OCI-LY3 (cell line): Measurements from ENCODE around the gene SCLY.

ENCODE experiments used
- H2AFZ ChIP-seq: fragments of 200-600, 300-600 bp; shearing (Covaris generic); 2 replicates; pipeline ENCODE4 v1.6.0; 2014; ENCODE audit warnings: antibody characterized with exemption, low read depth, low read length
- H3K27ac ChIP-seq: fragments of 200-600, 300-600 bp; sonication (generic); 2 replicates; pipeline ENCODE4 v1.5.1; 2014; ENCODE audit warnings: mild to moderate bottlenecking, low read length, moderate library complexity, mixed read lengths
- H3K27me3 ChIP-seq: fragments of 200-600, 300-600 bp; sonication (generic); 2 replicates; pipeline ENCODE4 v1.6.1; 2014; ENCODE audit warnings: low read depth, low read length, mixed read lengths
- H3K36me3 ChIP-seq: fragments of 200-600, 300-600 bp; sonication (generic); replicated peaks from 2 replicates; pipeline ENCODE3; 2014; ENCODE audit warnings: low read depth, low read length, mixed read lengths
- H3K4me1 ChIP-seq: fragments of 300-600, 200-600 bp; sonication (generic); 2 replicates; pipeline ENCODE4 v1.6.1; 2014; ENCODE audit warnings: low read length, mixed read lengths
- H3K4me2 ChIP-seq: fragments of 200-600, 300-600 bp; sonication (generic); 2 replicates; pipeline ENCODE4 v1.6.1; 2014; ENCODE audit warnings: low read length, mixed read lengths
- H3K4me3 ChIP-seq: fragments of 300-600, 200-600 bp; sonication (generic); 2 replicates; pipeline ENCODE4 v1.5.1; 2014; ENCODE audit warnings: antibody characterized with exemption, mild to moderate bottlenecking, low read length, moderate library complexity
- H3K79me2 ChIP-seq: fragments of 300-600, 200-600 bp; shearing (Covaris generic); 2 replicates; pipeline ENCODE4 v1.6.1; 2014; ENCODE audit warnings: mild to moderate bottlenecking, low read length, mixed read lengths
- H3K9ac ChIP-seq: fragments of 300-600, 200-600 bp; shearing (Covaris generic); 2 replicates; pipeline ENCODE4 v1.6.0; 2014; ENCODE audit warnings: mild to moderate bottlenecking, low read length, moderate library complexity
- H3K9me3 ChIP-seq: fragments of 200-600, 300-600 bp; shearing (Covaris generic); 2 replicates; pipeline ENCODE4 v1.6.1; 2014; ENCODE audit warnings: low read length, mixed read lengths; ENCODE audit not compliant: insufficient read depth
- H4K20me1 ChIP-seq: fragments of 200-600, 300-600 bp; sonication (generic); 2 replicates; pipeline ENCODE4 v1.6.1; 2016; ENCODE audit warnings: low read length, mixed read lengths; ENCODE audit not compliant: insufficient read depth
- CTCF ChIP-seq: fragments of 200-600, 300-600 bp; sonication (generic); IDR thresholded peaks from 2 replicates; pipeline ENCODE4 v1.5.1; 2014; ENCODE audit warnings: antibody characterized with exemption, low read length, low read depth
- EZH2phosphoT487 ChIP-seq: fragments of 200-600 bp; shearing (Covaris generic); IDR thresholded peaks from 2 replicates; pipeline ENCODE4 v1.6.1; 2018; ENCODE audit warnings: antibody characterized with exemption, mixed run types, low read depth

Gene SCLY

GRCh38 chr2:238067939-238068338, 7.1 kb downstream of the SCLY start:
- Histone ChIP-seq H3K36me3 (peaks cover 48% of the 10 kb centered on the region), H3K9me3 (no peaks in the 10 kb centered on the region)

GRCh38 chr2:238069021-238069709, 8.4 kb downstream of the SCLY start:
- no peak overlapping the region for H2AFZ ChIP-seq
- H3K36me3 ChIP-seq, result peaks cover 54% of the 10 kb centered on the region
- no peaks in the 10 kb centered on the region for H4K20me1 ChIP-seq
- H3K27me3 ChIP-seq, result no peaks in the 10 kb centered on the region
- peaks cover 5% of the 10 kb centered on the region for H3K4me1 ChIP-seq
- no peaks in the 10 kb centered on the region; the same call in 1 of the 2 replicates for H3K79me2 ChIP-seq
- no peak overlapping the region for H3K4me3 ChIP-seq
- TF ChIP-seq CTCF, result no peak
- TF ChIP-seq EZH2phosphoT487, result no peak
- no peak overlapping the region for H3K27ac ChIP-seq
- H3K9ac ChIP-seq, result no peak overlapping the region
- H3K9me3 ChIP-seq, result no peaks in the 10 kb centered on the region
- no peak overlapping the region for H3K4me2 ChIP-seq

More at GRCh38 chr2:238067939-238068338, 7.1 kb downstream of the SCLY start:
- Histone ChIP-seq H3K4me1 (peaks cover 15% of the 10 kb centered on the region), H3K79me2 (peaks cover 6% of the 10 kb centered on the region), H3K9ac (no peak overlapping the region), H2AFZ (no peak overlapping the region), H3K27ac (no peak overlapping the region), H3K4me2 (no peak overlapping the region), H3K27me3 (no peaks in the 10 kb centered on the region), H4K20me1 (no peaks in the 10 kb centered on the region), H3K4me3 (no peak overlapping the region)
- TF ChIP-seq CTCF (no peak), EZH2phosphoT487 (no peak)

GRCh38 chr2:238069877-238070276, 9.1 kb downstream of the SCLY start:
- no peak overlapping the region for H3K4me3 ChIP-seq
- no peak overlapping the region for H3K4me2 ChIP-seq
- no peaks in the 10 kb centered on the region for H4K20me1 ChIP-seq
- H3K27ac ChIP-seq, result no peak overlapping the region
- H3K9me3 ChIP-seq, result no peaks in the 10 kb centered on the region
- H3K4me1 ChIP-seq, result no peaks in the 10 kb centered on the region; the same call in 1 of the 2 replicates
- H2AFZ ChIP-seq, result no peak overlapping the region
- no peak overlapping the region for H3K9ac ChIP-seq
- TF ChIP-seq CTCF (no peak), EZH2phosphoT487 (no peak)
- peaks cover 52% of the 10 kb centered on the region for H3K36me3 ChIP-seq
- no peaks in the 10 kb centered on the region for H3K27me3 ChIP-seq
- H3K79me2 ChIP-seq, result no peaks in the 10 kb centered on the region; the same call in 1 of the 2 replicates

- TF ChIP-seq CTCF, result no peak
- no peak for TF ChIP-seq EZH2phosphoT487
- H3K4me2 ChIP-seq, result no peak overlapping the region
- no peak overlapping the region for H3K9ac ChIP-seq
- H2AFZ ChIP-seq, result no peak overlapping the region
- no peak overlapping the region for H3K27ac ChIP-seq
- H4K20me1 ChIP-seq, result no peaks in the 10 kb centered on the region
- H3K4me3 ChIP-seq, result no peak overlapping the region
- H3K4me1 ChIP-seq, result no peaks in the 10 kb centered on the region
- peaks cover 20% of the 10 kb centered on the region for H3K36me3 ChIP-seq
- no peaks in the 10 kb centered on the region for H3K79me2 ChIP-seq
- no peaks in the 10 kb centered on the region for H3K9me3 ChIP-seq
- no peaks in the 10 kb centered on the region for H3K27me3 ChIP-seq
Measured at GRCh38 chr2:238075397-238075796, 14.6 kb downstream of the SCLY start.
